ENCODE data around the gene TFCP2. TPM values are rescaled to one million over a fixed set of nuclear protein-coding genes. Genes with fewer than 3 reads are reported as not detected.

Gene TFCP2
- polyA plus RNA-seq, 3 donors = 7.1 to 25.4 (median 14.2) TPM

- Mint-ChIP-seq H3K27me3 (ENCODE audit: low read depth in 3 of 3) (peaks cover 2 to 5% (median 2%) of the 10 kb centered on the region in 3 donors), H3K36me3 (peaks cover 0 to 3% of the 10 kb centered on the region in 2 donors), H3K4me1 (peaks cover 11% of the 10 kb centered on the region), H3K9me3 (peaks cover 0 to 4% (median 0%) of the 10 kb centered on the region in 7 donors), H3K27ac (no peak overlapping the region), H3K4me3 (no peak overlapping the region)
- Histone ChIP-seq H3K79me2 (ENCODE audit: insufficient read depth, low read length) (no peaks in the 10 kb centered on the region), H4K20me1 (ENCODE audit: insufficient read depth, low read length) (no peaks in the 10 kb centered on the region), H3K36me3 (replicated peaks in 1 of 2; ENCODE audit: control insufficient read depth in 1 of 2, insufficient read depth in 2 of 2, low read length in 2 of 2) (no peaks in the 10 kb centered on the region), H3K4me1 (ENCODE audit: control insufficient read depth in 1 of 2, insufficient read depth in 2 of 2, low read length in 2 of 2) (peaks cover 13 to 17% of the 10 kb centered on the region in 2 donors), H3K4me3 (replicated peaks in 1 of 3; ENCODE audit: low read depth in 2 of 3, low read length in 3 of 3) (no peak overlapping the region), H3K9me3 (replicated peaks in 1 of 2; ENCODE audit: control insufficient read depth in 1 of 2, insufficient read depth in 1 of 2, low read length in 2 of 2) (no peaks in the 10 kb centered on the region), H2AFZ (ENCODE audit: insufficient read depth, low read depth, low read length, poor library complexity, severe bottlenecking) (no peak overlapping the region), H3K4me2 (replicated peaks; ENCODE audit: extremely low read depth, low read length, poor library complexity, severe bottlenecking) (no peak overlapping the region), H3K9ac (ENCODE audit: insufficient read depth, low read length, poor library complexity, severe bottlenecking) (no peak overlapping the region), H3K27ac (ENCODE audit: low read depth in 1 of 2, low read length in 2 of 2) (no peak overlapping the region), H3K27me3 (ENCODE audit: control insufficient read depth in 2 of 2, insufficient read depth in 2 of 2, low read length in 2 of 2) (peaks cover 0 to 7% of the 10 kb centered on the region in 2 donors)
- WGBS (ENCODE audit: insufficient coverage) = 98% methylated on average over 5 of the region's 5 CpGs
- intact Hi-C loops (cut with micrococcal nuclease) = loop anchor here (5.0 to 10.0 kb wide), 2 partner anchors 37 to 50 kb away; no protein-coding TSS in a partner anchor
- no peak for DNase-seq
- TF ChIP-seq CTCF (IDR thresholded peaks at IDR 0.05) = no peak
These were observed 42.0 kb upstream of the TFCP2 start for GRCh38 chr12:51214895-51215294.

GRCh38 chr12:51210690-51211395 lies 37.9 kb upstream of the TFCP2 start:
- Histone ChIP-seq H3K9me3 (replicated peaks in 1 of 2; ENCODE audit: control insufficient read depth in 1 of 2, insufficient read depth in 1 of 2, low read length in 2 of 2) (no peaks in the 10 kb centered on the region), H2AFZ (ENCODE audit: insufficient read depth, low read depth, low read length, poor library complexity, severe bottlenecking) (no peak overlapping the region), H3K4me2 (replicated peaks; ENCODE audit: extremely low read depth, low read length, poor library complexity, severe bottlenecking) (no peak overlapping the region), H4K20me1 (ENCODE audit: insufficient read depth, low read length) (no peaks in the 10 kb centered on the region), H3K4me1 (ENCODE audit: control insufficient read depth in 1 of 2, insufficient read depth in 2 of 2, low read length in 2 of 2) (no peaks in the 10 kb centered on the region), H3K36me3 (replicated peaks in 1 of 2; ENCODE audit: control insufficient read depth in 1 of 2, insufficient read depth in 2 of 2, low read length in 2 of 2) (no peaks in the 10 kb centered on the region), H3K4me3 (replicated peaks in 1 of 3; ENCODE audit: low read depth in 2 of 3, low read length in 3 of 3) (no peak overlapping the region), H3K79me2 (ENCODE audit: insufficient read depth, low read length) (no peaks in the 10 kb centered on the region), H3K27ac (ENCODE audit: low read depth in 1 of 2, low read length in 2 of 2) (no peak overlapping the region), H3K9ac (ENCODE audit: insufficient read depth, low read length, poor library complexity, severe bottlenecking) (no peak overlapping the region), H3K27me3 (ENCODE audit: control insufficient read depth in 2 of 2, insufficient read depth in 2 of 2, low read length in 2 of 2) (no peaks in the 10 kb centered on the region)
- H3K27ac Mint-ChIP-seq = no peak overlapping the region
- H3K4me3 Mint-ChIP-seq = no peak overlapping the region
- no peaks in the 10 kb centered on the region for H3K36me3 Mint-ChIP-seq
- TF ChIP-seq CTCF (IDR thresholded peaks at IDR 0.05) = no peak
- no peaks in the 10 kb centered on the region for H3K4me1 Mint-ChIP-seq
- intact Hi-C loops (cut with micrococcal nuclease) = loop anchor here in 1 of 2 donors (10.0 kb wide), 1 partner anchor 54 kb away; no protein-coding TSS in a partner anchor
- no peak for DNase-seq
- H3K27me3 Mint-ChIP-seq (ENCODE audit: low read depth in 3 of 3) = peaks cover 0 to 7% (median 2%) of the 10 kb centered on the region in 3 donors
- H3K9me3 Mint-ChIP-seq = peaks cover 0 to 3% (median 0%) of the 10 kb centered on the region in 7 donors
- WGBS (ENCODE audit: insufficient coverage) = 75% methylated on average over 2 of the region's 2 CpGs
